ENCODE measurements around the gene ZBTB8OS.

DNA sequence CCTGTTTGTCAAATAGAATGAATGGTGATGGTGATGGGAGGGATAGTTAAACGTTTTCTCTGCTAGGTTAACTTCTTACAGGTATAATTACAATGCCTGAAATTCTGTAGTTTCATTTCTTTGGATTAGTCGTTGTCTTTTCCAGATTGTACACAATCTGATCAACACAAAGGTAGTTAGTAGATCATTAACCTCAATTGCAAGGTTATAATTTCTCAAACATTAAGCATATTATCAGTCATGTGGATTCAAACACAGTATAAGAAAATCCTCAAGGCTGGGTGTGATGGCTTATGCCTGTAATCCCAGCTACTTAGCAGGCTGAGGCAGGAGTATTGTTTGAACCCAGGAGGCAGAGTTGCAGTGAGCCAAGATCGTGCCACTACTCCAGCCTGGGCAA is 31.6 kb upstream of the ZBTB8OS start:
- TF ChIP-seq, protein P1, sequence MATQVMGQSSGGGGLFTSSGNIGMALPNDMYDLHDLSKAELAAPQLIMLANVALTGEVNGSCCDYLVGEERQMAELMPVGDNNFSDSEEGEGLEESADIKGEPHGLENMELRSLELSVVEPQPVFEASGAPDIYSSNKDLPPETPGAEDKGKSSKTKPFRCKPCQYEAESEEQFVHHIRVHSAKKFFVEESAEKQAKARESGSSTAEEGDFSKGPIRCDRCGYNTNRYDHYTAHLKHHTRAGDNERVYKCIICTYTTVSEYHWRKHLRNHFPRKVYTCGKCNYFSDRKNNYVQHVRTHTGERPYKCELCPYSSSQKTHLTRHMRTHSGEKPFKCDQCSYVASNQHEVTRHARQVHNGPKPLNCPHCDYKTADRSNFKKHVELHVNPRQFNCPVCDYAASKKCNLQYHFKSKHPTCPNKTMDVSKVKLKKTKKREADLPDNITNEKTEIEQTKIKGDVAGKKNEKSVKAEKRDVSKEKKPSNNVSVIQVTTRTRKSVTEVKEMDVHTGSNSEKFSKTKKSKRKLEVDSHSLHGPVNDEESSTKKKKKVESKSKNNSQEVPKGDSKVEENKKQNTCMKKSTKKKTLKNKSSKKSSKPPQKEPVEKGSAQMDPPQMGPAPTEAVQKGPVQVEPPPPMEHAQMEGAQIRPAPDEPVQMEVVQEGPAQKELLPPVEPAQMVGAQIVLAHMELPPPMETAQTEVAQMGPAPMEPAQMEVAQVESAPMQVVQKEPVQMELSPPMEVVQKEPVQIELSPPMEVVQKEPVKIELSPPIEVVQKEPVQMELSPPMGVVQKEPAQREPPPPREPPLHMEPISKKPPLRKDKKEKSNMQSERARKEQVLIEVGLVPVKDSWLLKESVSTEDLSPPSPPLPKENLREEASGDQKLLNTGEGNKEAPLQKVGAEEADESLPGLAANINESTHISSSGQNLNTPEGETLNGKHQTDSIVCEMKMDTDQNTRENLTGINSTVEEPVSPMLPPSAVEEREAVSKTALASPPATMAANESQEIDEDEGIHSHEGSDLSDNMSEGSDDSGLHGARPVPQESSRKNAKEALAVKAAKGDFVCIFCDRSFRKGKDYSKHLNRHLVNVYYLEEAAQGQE (tag by site-specific recombination; IDR thresholded peaks at IDR 0.05), result no peak
- TF ChIP-seq, protein P2, sequence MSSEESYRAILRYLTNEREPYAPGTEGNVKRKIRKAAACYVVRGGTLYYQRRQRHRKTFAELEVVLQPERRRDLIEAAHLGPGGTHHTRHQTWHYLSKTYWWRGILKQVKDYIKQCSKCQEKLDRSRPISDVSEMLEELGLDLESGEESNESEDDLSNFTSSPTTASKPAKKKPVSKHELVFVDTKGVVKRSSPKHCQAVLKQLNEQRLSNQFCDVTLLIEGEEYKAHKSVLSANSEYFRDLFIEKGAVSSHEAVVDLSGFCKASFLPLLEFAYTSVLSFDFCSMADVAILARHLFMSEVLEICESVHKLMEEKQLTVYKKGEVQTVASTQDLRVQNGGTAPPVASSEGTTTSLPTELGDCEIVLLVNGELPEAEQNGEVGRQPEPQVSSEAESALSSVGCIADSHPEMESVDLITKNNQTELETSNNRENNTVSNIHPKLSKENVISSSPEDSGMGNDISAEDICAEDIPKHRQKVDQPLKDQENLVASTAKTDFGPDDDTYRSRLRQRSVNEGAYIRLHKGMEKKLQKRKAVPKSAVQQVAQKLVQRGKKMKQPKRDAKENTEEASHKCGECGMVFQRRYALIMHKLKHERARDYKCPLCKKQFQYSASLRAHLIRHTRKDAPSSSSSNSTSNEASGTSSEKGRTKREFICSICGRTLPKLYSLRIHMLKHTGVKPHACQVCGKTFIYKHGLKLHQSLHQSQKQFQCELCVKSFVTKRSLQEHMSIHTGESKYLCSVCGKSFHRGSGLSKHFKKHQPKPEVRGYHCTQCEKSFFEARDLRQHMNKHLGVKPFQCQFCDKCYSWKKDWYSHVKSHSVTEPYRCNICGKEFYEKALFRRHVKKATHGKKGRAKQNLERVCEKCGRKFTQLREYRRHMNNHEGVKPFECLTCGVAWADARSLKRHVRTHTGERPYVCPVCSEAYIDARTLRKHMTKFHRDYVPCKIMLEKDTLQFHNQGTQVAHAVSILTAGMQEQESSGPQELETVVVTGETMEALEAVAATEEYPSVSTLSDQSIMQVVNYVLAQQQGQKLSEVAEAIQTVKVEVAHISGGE (tag by site-specific recombination; conservative IDR thresholded peaks at IDR 0.05; ENCODE audit: low read depth), result no peak
- TF ChIP-seq, protein P3, sequence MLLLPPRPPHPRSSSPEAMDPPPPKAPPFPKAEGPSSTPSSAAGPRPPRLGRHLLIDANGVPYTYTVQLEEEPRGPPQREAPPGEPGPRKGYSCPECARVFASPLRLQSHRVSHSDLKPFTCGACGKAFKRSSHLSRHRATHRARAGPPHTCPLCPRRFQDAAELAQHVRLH (tag by site-specific recombination; IDR thresholded peaks at IDR 0.05), result no peak
- no peak for TF ChIP-seq ZNF585B (tag by site-specific recombination; IDR thresholded peaks at IDR 0.05)
- no peak for TF ChIP-seq ZNF140 (tag by site-specific recombination; IDR thresholded peaks at IDR 0.05)
- TF ChIP-seq GLI2 (tag by site-specific recombination; IDR thresholded peaks at IDR 0.05; ENCODE audit: borderline replicate concordance, low read depth), result no peak
- TF ChIP-seq HOXA7 (CRISPR knock-in tag; IDR thresholded peaks at IDR 0.05; ENCODE audit: borderline replicate concordance), result no peak
- TF ChIP-seq ZNF133 (tag by site-specific recombination; IDR thresholded peaks at IDR 0.05), result no peak
- TF ChIP-seq ZNF335 (tag by site-specific recombination; conservative IDR thresholded peaks at IDR 0.05), result no peak
- TF ChIP-seq ZNF174 (tag by site-specific recombination; IDR thresholded peaks at IDR 0.05), result no peak
- TF ChIP-seq TCF7L2 (IDR thresholded peaks at IDR 0.05; ENCODE audit: borderline replicate concordance, low read depth, low read length), result no peak
- TF ChIP-seq ZNF510 (tag by site-specific recombination; IDR thresholded peaks at IDR 0.05; ENCODE audit: insufficient replicate concordance), result no peak
